GM12878 (cell line): Measurements from ENCODE around the gene ANKRD66. TPM values are rescaled to one million over a fixed set of nuclear protein-coding genes. Genes with fewer than 3 reads are reported as not detected.

Experiments
- CBX5 ChIP-seq: sonication (generic); IDR thresholded peaks from 2 replicates; pipeline ENCODE4 v1.6.1; 2016; ENCODE audit warnings: low read depth, moderate library complexity, mild to moderate bottlenecking, inconsistent platforms
- HDAC6 ChIP-seq: fragments of 200-600 bp; sonication (generic); IDR thresholded peaks from one replicate; pipeline ENCODE4 v1.8.0; 2017; ENCODE audit warnings: antibody characterized with exemption; ENCODE audit not compliant: unreplicated experiment
- JUND ChIP-seq: IDR thresholded peaks from 2 replicates; pipeline ENCODE4 v1.6.1; 2012; ENCODE audit warnings: low read depth, mild to moderate bottlenecking, low read length, improper control_type of control experiment, moderate library complexity
- KAT2A ChIP-seq: conservative IDR thresholded peaks from 2 replicates; pipeline ENCODE4 v1.6.1; 2011; ENCODE audit warnings: low read depth, low read length; ENCODE audit not compliant: control insufficient read depth
- NFXL1 ChIP-seq: fragments of 450-650 bp; IDR thresholded peaks from 2 replicates; pipeline ENCODE4 v1.6.1; 2017; ENCODE audit warnings: antibody characterized with exemption, mild to moderate bottlenecking, borderline replicate concordance
- POU2F2 ChIP-seq: IDR thresholded peaks from 3 replicates; pipeline ENCODE4 v1.6.1; 2011; ENCODE audit warnings: low read depth, mild to moderate bottlenecking, low read length, borderline replicate concordance
- SMAD1 ChIP-seq: fragments of 450-650 bp; IDR thresholded peaks from 2 replicates; pipeline ENCODE4 v1.6.1; 2018; ENCODE audit warnings: mild to moderate bottlenecking, low read depth; ENCODE audit not compliant: partially characterized antibody
- TBL1XR1 ChIP-seq: IDR thresholded peaks from 2 replicates; pipeline ENCODE4 v1.6.1; 2012; ENCODE audit warnings: low read depth, low read length, improper control_type of control experiment
- ZNF274 ChIP-seq: IDR thresholded peaks from one replicate; pipeline ENCODE4 v1.8.0; 2011; ENCODE audit not compliant: insufficient read length, insufficient read depth
- polyA plus RNA-seq, 11 experiments: library from polyadenylated mRNA; depleted of rRNA in 4 of 11; unstranded in 6 of 11; stranded (reverse) in 5 of 11; fragments of >200 nt; fragmentation: Nextera tagmentation in 4 of 11; fragmentation: Illumina TruSeq in 1 of 11; extraction: Ambion mirVana in 4 of 11; extraction: Trizol in 1 of 11; gene quantifications; 1 replicate in 1 of 11; 2 replicates in 10 of 11; pipeline versions ENCODE4 v1.2.1 to v1.2.3, GENCODE V29; 2011 to 2016; ENCODE audit warnings: inconsistent platforms in 2 of 11, missing spikeins in 2 of 11, low read depth in 1 of 11
- total RNA-seq, 4 experiments: library from RNA; depleted of rRNA in 3 of 4; stranded (reverse); fragments of >200 nt in 3 of 4; fragmentation: Illumina TruSeq in 1 of 4; extraction: Trizol in 1 of 4; gene quantifications; 2 replicates each; pipeline versions ENCODE4 v1.2.1 to v1.2.3, GENCODE V29; 2013 to 2021
- TF ChIP-seq, protein P1 (sequence below): fragments of 450-650 bp; IDR thresholded peaks from 2 replicates; pipeline ENCODE4 v1.6.1; 2016; ENCODE audit warnings: mild to moderate bottlenecking, moderate library complexity, borderline replicate concordance
- TF ChIP-seq, protein P2 (sequence below): IDR thresholded peaks from 2 replicates; pipeline ENCODE4 v1.6.1; 2012; ENCODE audit warnings: low read length, inconsistent platforms
- TF ChIP-seq, protein P3 (sequence below): fragments of 450-650 bp; formaldehyde crosslinking; IDR thresholded peaks from 2 replicates; pipeline ENCODE4 v1.4.0; 2020; ENCODE audit warnings: mild to moderate bottlenecking, moderate library complexity

Gene ANKRD66
- total and polyA plus RNA-seq, 10 of the 15 experiments (the other 5 are each of a cell fraction or from before 2014, with no cell fraction given) = not detected

DNA sequence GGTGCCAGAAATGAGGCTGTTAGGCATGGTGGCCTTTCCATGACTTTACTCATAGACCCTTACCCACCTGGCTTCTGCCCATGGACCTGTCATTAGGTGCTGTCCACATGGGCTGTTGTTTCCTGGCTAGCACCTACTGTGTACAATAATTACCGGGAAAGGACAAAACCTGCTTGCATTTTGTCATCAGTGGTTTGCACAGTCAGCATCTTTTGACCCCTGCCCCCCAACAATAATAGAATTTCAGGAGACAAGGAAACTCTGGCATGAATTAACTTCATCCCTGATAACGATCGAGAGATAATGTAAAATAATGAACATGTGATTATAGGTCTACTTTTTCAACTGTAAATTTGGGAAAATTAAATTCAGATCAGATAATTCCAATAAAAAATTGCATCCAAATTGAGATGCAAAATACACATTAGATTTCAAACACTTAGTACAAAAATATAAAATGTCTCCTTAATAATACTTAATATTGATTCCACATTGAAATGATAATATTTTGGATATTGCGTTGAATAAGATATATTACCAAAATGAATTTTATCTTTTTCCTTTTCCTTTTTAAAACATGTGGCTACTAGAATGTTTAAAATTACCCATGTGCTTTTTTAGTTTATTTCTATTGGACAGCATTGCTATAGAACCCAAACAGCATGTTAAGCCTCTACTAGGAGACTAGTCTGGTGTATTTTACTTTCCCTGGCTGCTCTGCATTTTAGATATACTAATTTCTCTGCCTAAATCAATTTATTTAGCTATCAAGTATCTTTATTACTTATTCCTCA lies 12.4 kb downstream of the ANKRD66 start (continued):
- TF ChIP-seq, protein P1, sequence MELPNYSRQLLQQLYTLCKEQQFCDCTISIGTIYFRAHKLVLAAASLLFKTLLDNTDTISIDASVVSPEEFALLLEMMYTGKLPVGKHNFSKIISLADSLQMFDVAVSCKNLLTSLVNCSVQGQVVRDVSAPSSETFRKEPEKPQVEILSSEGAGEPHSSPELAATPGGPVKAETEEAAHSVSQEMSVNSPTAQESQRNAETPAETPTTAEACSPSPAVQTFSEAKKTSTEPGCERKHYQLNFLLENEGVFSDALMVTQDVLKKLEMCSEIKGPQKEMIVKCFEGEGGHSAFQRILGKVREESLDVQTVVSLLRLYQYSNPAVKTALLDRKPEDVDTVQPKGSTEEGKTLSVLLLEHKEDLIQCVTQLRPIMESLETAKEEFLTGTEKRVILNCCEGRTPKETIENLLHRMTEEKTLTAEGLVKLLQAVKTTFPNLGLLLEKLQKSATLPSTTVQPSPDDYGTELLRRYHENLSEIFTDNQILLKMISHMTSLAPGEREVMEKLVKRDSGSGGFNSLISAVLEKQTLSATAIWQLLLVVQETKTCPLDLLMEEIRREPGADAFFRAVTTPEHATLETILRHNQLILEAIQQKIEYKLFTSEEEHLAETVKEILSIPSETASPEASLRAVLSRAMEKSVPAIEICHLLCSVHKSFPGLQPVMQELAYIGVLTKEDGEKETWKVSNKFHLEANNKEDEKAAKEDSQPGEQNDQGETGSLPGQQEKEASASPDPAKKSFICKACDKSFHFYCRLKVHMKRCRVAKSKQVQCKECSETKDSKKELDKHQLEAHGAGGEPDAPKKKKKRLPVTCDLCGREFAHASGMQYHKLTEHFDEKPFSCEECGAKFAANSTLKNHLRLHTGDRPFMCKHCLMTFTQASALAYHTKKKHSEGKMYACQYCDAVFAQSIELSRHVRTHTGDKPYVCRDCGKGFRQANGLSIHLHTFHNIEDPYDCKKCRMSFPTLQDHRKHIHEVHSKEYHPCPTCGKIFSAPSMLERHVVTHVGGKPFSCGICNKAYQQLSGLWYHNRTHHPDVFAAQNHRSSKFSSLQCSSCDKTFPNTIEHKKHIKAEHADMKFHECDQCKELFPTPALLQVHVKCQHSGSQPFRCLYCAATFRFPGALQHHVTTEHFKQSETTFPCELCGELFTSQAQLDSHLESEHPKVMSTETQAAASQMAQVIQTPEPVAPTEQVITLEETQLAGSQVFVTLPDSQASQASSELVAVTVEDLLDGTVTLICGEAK = no peak
- TF ChIP-seq ZNF274 (no peak), JUND (no peak), HDAC6 (no peak), CBX5 (no peak), TBL1XR1 (no peak), SMAD1 (no peak), NFXL1 (no peak), POU2F2 (no peak), KAT2A (no peak)
- TF ChIP-seq, protein P2, sequence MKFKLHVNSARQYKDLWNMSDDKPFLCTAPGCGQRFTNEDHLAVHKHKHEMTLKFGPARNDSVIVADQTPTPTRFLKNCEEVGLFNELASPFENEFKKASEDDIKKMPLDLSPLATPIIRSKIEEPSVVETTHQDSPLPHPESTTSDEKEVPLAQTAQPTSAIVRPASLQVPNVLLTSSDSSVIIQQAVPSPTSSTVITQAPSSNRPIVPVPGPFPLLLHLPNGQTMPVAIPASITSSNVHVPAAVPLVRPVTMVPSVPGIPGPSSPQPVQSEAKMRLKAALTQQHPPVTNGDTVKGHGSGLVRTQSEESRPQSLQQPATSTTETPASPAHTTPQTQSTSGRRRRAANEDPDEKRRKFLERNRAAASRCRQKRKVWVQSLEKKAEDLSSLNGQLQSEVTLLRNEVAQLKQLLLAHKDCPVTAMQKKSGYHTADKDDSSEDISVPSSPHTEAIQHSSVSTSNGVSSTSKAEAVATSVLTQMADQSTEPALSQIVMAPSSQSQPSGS = no peak
- TF ChIP-seq, protein P3, sequence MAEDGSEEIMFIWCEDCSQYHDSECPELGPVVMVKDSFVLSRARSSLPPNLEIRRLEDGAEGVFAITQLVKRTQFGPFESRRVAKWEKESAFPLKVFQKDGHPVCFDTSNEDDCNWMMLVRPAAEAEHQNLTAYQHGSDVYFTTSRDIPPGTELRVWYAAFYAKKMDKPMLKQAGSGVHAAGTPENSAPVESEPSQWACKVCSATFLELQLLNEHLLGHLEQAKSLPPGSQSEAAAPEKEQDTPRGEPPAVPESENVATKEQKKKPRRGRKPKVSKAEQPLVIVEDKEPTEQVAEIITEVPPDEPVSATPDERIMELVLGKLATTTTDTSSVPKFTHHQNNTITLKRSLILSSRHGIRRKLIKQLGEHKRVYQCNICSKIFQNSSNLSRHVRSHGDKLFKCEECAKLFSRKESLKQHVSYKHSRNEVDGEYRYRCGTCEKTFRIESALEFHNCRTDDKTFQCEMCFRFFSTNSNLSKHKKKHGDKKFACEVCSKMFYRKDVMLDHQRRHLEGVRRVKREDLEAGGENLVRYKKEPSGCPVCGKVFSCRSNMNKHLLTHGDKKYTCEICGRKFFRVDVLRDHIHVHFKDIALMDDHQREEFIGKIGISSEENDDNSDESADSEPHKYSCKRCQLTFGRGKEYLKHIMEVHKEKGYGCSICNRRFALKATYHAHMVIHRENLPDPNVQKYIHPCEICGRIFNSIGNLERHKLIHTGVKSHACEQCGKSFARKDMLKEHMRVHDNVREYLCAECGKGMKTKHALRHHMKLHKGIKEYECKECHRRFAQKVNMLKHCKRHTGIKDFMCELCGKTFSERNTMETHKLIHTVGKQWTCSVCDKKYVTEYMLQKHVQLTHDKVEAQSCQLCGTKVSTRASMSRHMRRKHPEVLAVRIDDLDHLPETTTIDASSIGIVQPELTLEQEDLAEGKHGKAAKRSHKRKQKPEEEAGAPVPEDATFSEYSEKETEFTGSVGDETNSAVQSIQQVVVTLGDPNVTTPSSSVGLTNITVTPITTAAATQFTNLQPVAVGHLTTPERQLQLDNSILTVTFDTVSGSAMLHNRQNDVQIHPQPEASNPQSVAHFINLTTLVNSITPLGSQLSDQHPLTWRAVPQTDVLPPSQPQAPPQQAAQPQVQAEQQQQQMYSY (CRISPR knock-in tag) = no peak
